B cell (primary cell): ENCODE results near the gene HINT3.

Experiments used
- EZH2 ChIP-seq: IDR thresholded peaks from 2 replicates; pipeline ENCODE4 v1.6.1; 2012; ENCODE audit warnings: borderline replicate concordance, low read depth, mild to moderate bottlenecking, moderate library complexity, low read length; ENCODE audit not compliant: insufficient read depth, poor library complexity, severe bottlenecking
- TF ChIP-seq, protein P1 (sequence below): fragments of 200-600 bp; IDR thresholded peaks from one replicate; pipeline ENCODE4 v1.8.0; 2022; ENCODE audit warnings: antibody characterized with exemption, mild to moderate bottlenecking

DNA sequence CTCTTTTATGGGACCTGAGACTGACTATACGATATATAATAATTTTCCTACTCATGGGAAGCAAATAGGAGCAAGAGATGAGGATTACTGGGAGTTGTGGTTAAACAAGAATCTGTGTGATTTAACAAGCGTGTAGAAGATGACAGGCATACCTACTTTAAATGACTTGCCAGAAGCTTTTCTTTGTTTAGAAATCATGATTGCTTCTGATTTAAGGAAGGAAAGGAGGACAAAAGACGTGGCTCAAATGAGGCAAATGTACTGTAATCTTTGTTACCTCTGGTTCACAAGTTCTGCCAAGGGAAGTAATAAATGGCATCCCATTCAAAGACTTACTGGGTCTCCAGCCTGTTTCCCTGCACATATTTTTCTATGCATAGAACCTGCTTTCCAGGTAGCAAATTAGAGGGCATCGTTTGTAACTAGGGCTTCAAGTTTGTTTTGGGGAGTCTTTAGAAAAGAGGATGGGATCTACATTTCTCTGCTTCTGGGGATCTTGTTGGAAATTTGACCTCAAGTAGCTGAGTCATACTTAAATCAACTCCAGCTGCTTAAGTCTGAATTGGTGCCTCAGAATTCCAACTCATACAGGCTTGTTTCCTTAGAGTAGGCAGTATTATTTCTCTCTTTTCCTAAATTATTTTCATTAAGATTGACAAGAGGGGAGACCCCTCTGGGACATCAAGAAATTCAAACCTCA lies 26.8 kb downstream of the HINT3 start:
- TF ChIP-seq, protein P1, sequence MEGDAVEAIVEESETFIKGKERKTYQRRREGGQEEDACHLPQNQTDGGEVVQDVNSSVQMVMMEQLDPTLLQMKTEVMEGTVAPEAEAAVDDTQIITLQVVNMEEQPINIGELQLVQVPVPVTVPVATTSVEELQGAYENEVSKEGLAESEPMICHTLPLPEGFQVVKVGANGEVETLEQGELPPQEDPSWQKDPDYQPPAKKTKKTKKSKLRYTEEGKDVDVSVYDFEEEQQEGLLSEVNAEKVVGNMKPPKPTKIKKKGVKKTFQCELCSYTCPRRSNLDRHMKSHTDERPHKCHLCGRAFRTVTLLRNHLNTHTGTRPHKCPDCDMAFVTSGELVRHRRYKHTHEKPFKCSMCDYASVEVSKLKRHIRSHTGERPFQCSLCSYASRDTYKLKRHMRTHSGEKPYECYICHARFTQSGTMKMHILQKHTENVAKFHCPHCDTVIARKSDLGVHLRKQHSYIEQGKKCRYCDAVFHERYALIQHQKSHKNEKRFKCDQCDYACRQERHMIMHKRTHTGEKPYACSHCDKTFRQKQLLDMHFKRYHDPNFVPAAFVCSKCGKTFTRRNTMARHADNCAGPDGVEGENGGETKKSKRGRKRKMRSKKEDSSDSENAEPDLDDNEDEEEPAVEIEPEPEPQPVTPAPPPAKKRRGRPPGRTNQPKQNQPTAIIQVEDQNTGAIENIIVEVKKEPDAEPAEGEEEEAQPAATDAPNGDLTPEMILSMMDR, result no peak
- TF ChIP-seq EZH2, result no peak
